Adipocyte (in vitro differentiated cells): ENCODE results near the gene OLIG3.

ENCODE experiments used
- DNase-seq: peaks from one replicate; pipeline ENCODE4 v3.0.0-alpha.2; 2015; ENCODE audit warnings: low read depth
- H3K27me3 ChIP-seq: replicated peaks from 2 replicates; pipeline ENCODE4 v1.7.0; 2013; ENCODE audit warnings: mild to moderate bottlenecking, low read length, moderate library complexity; ENCODE audit not compliant: control insufficient read depth, insufficient read depth
- H3K36me3 ChIP-seq: 2 replicates; pipeline ENCODE4 v1.7.0; 2013; ENCODE audit warnings: low read length, mild to moderate bottlenecking, moderate library complexity; ENCODE audit not compliant: control insufficient read depth, insufficient read depth, severe bottlenecking
- H3K4me1 ChIP-seq: 2 replicates; pipeline ENCODE4 v1.7.0; 2013; ENCODE audit warnings: mild to moderate bottlenecking, low read length, moderate library complexity; ENCODE audit not compliant: control insufficient read depth, insufficient read depth
- H3K4me3 ChIP-seq: 2 replicates; pipeline ENCODE4 v1.7.0; 2013; ENCODE audit warnings: mild to moderate bottlenecking, low read length, moderate library complexity
- H3K9ac ChIP-seq: 2 replicates; pipeline ENCODE4 v1.7.0; 2013; ENCODE audit warnings: mild to moderate bottlenecking, low read length, moderate library complexity
- H3K9me3 ChIP-seq: 2 replicates; pipeline ENCODE4 v1.7.0; 2013; ENCODE audit warnings: mild to moderate bottlenecking, low read length, moderate library complexity; ENCODE audit not compliant: control insufficient read depth

OLIG3 gene

GRCh38 chr6:137487181-137487868 lies 6.9 kb downstream of the OLIG3 start:
- DNase-seq = no peak
- no peaks in the 10 kb centered on the region for H3K36me3 ChIP-seq

GRCh38 chr6:137486416-137486815 lies 7.8 kb downstream of the OLIG3 start:
- Histone ChIP-seq H3K9me3 (peaks cover 21% of the 10 kb centered on the region), H3K4me3 (no peak overlapping the region), H3K36me3 (no peaks in the 10 kb centered on the region), H3K9ac (no peak overlapping the region), H3K4me1 (no peaks in the 10 kb centered on the region), H3K27me3 (peaks cover 82% of the 10 kb centered on the region)
- DNase-seq = no peak

More at GRCh38 chr6:137487181-137487868, 6.9 kb downstream of the OLIG3 start:
- Histone ChIP-seq H3K27me3 (peaks cover 88% of the 10 kb centered on the region), H3K9me3 (peaks cover 18% of the 10 kb centered on the region), H3K4me1 (no peaks in the 10 kb centered on the region), H3K9ac (no peak overlapping the region), H3K4me3 (no peak overlapping the region)

GRCh38 chr6:137480431-137480830 lies 13.8 kb downstream of the OLIG3 start:
- H3K36me3 ChIP-seq = no peaks in the 10 kb centered on the region
- H3K9ac ChIP-seq = no peak overlapping the region
- no peak for DNase-seq
- no peak overlapping the region for H3K4me3 ChIP-seq
- H3K27me3 ChIP-seq = peaks cover 48% of the 10 kb centered on the region
- H3K4me1 ChIP-seq = no peaks in the 10 kb centered on the region
- peaks cover 12% of the 10 kb centered on the region for H3K9me3 ChIP-seq

- H3K27me3 ChIP-seq = peaks cover 28% of the 10 kb centered on the region
- H3K9ac ChIP-seq = no peak overlapping the region
- H3K4me3 ChIP-seq = no peak overlapping the region
- no peak for DNase-seq
- no peaks in the 10 kb centered on the region for H3K9me3 ChIP-seq
- H3K4me1 ChIP-seq = no peaks in the 10 kb centered on the region
- no peaks in the 10 kb centered on the region for H3K36me3 ChIP-seq
Measured at GRCh38 chr6:137475103-137475502, 19.1 kb downstream of the OLIG3 start.

- Histone ChIP-seq H3K4me1 (no peaks in the 10 kb centered on the region), H3K9ac (no peak overlapping the region), H3K4me3 (no peak overlapping the region), H3K27me3 (peaks cover 24% of the 10 kb centered on the region), H3K9me3 (no peaks in the 10 kb centered on the region), H3K36me3 (no peaks in the 10 kb centered on the region)
- no peak for DNase-seq
Measured at GRCh38 chr6:137473598-137473997, 20.6 kb downstream of the OLIG3 start.

GRCh38 chr6:137472641-137473137 lies 21.5 kb downstream of the OLIG3 start:
- Histone ChIP-seq H3K4me1 (no peaks in the 10 kb centered on the region), H3K9ac (no peak overlapping the region), H3K36me3 (no peaks in the 10 kb centered on the region), H3K27me3 (peaks cover 20% of the 10 kb centered on the region), H3K9me3 (no peaks in the 10 kb centered on the region), H3K4me3 (no peak overlapping the region)
- no peak for DNase-seq

- Histone ChIP-seq H3K4me1 (no peaks in the 10 kb centered on the region), H3K9ac (no peak overlapping the region), H3K9me3 (no peaks in the 10 kb centered on the region), H3K27me3 (peaks cover 14% of the 10 kb centered on the region), H3K4me3 (no peak overlapping the region), H3K36me3 (no peaks in the 10 kb centered on the region)
- no peak for DNase-seq
Measured at GRCh38 chr6:137471986-137472385, 22.2 kb downstream of the OLIG3 start.

GRCh38 chr6:137471497-137471896 lies 22.7 kb downstream of the OLIG3 start:
- no peaks in the 10 kb centered on the region for H3K4me1 ChIP-seq
- H3K4me3 ChIP-seq = no peak overlapping the region
- no peak overlapping the region for H3K9ac ChIP-seq
- peaks cover 9% of the 10 kb centered on the region for H3K27me3 ChIP-seq
- no peaks in the 10 kb centered on the region for H3K9me3 ChIP-seq
- no peaks in the 10 kb centered on the region for H3K36me3 ChIP-seq
- DNase-seq = no peak

GRCh38 chr6:137467211-137467610 lies 27.0 kb downstream of the OLIG3 start:
- no peak overlapping the region for H3K4me3 ChIP-seq
- no peak for DNase-seq

GRCh38 chr6:137465378-137466009 lies 28.7 kb downstream of the OLIG3 start:
- Histone ChIP-seq H3K4me3 (no peak overlapping the region), H3K4me1 (no peaks in the 10 kb centered on the region), H3K36me3 (no peaks in the 10 kb centered on the region), H3K27me3 (no peaks in the 10 kb centered on the region), H3K9me3 (no peaks in the 10 kb centered on the region), H3K9ac (no peak overlapping the region)
- no peak for DNase-seq

More at GRCh38 chr6:137467211-137467610, 27.0 kb downstream of the OLIG3 start:
- H3K9me3 ChIP-seq = no peaks in the 10 kb centered on the region
- peaks cover 6% of the 10 kb centered on the region for H3K27me3 ChIP-seq
- no peaks in the 10 kb centered on the region for H3K4me1 ChIP-seq
- H3K36me3 ChIP-seq = no peaks in the 10 kb centered on the region
- H3K9ac ChIP-seq = no peak overlapping the region

GRCh38 chr6:137452333-137452894 lies 41.8 kb downstream of the OLIG3 start:
- Histone ChIP-seq H3K27me3 (no peaks in the 10 kb centered on the region), H3K4me1 (peaks cover 7% of the 10 kb centered on the region), H3K4me3 (peak overlapping the region; percentile 42), H3K9ac (no peak overlapping the region), H3K9me3 (no peaks in the 10 kb centered on the region), H3K36me3 (no peaks in the 10 kb centered on the region)
- DNase-seq = no peak
